Adrenal gland (tissue), 12 donors: ENCODE results near the gene HAP1. TPM values are rescaled to one million over a fixed set of nuclear protein-coding genes. Genes with fewer than 3 reads are reported as not detected.

Experiments
- DNase-seq, 7 donors: peaks; one replicate each; pipeline ENCODE4 v3.0.0-alpha.2; 2019 to 2020
- H3K27ac ChIP-seq, 5 donors: fragments of 200-600 bp; sonication (generic) in 4 of 5; 1 replicate in 3 of 5; 2 replicates in 2 of 5; pipeline versions ENCODE4 v1.5.1 to v1.8.0; 2016 to 2020; ENCODE audit warnings: mild to moderate bottlenecking in 1 of 5
- H3K27me3 ChIP-seq: fragments of 200-600 bp; 2 replicates; pipeline ENCODE4 v1.8.0; 2021
- H3K36me3 ChIP-seq, 2 donors: fragments of 200-600 bp; replicated peaks in 1 of 2; 1 replicate in 1 of 2; 2 replicates in 1 of 2; pipeline versions ENCODE4 v1.5.1 to v1.8.0; 2018 to 2022
- H3K4me1 ChIP-seq, 2 donors: fragments of 200-600 bp; replicated peaks in 1 of 2; 1 replicate in 1 of 2; 2 replicates in 1 of 2; pipeline versions ENCODE4 v1.5.1 to v1.8.0; 2018 to 2021
- H3K4me3 ChIP-seq, 4 donors: fragments of 200-600 bp; sonication (generic) in 3 of 4; one replicate each; pipeline ENCODE4 v1.5.1; 2016 to 2018
- H3K9me3 ChIP-seq, 3 donors: fragments of 200-600 bp; sonication (generic) in 1 of 3; replicated peaks in 1 of 3; 1 replicate in 2 of 3; 2 replicates in 1 of 3; pipeline versions ENCODE4 v1.5.1 to v1.8.0; 2016 to 2021
- CTCF ChIP-seq, 6 experiments: fragments of 450-650 bp in 4 of 6; fragments of 200-600 bp in 2 of 6; sonication (generic) in 1 of 6; IDR thresholded peaks; 1 replicate in 5 of 6; 2 replicates in 1 of 6; pipeline versions ENCODE4 v1.5.1 to v1.8.0; 2016 to 2021; ENCODE audit warnings: antibody characterized with exemption in 6 of 6, mild to moderate bottlenecking in 2 of 6, moderate library complexity in 1 of 6
- POLR2A ChIP-seq, 2 donors: fragments of 450-650 bp; IDR thresholded peaks; one replicate each; pipeline ENCODE4 v1.6.1; 2017; ENCODE audit warnings: antibody characterized with exemption in 2 of 2, mild to moderate bottlenecking in 2 of 2, moderate library complexity in 1 of 2
- WGBS, 4 donors: extraction: QIAGEN DNeasy Blood & Tissue Kit in 2 of 4; methylation state at CpG; one replicate each; pipeline versions ENCODE4 v1.1.5 to v1.1.7; 2013 to 2017; 5-methylcytosine and 5-hydroxymethylcytosine counted together
- intact Hi-C, 2 donors: fragments of 100-400 bp; cut with DNase I; formaldehyde crosslinking; loops; one replicate each; pipeline versions ENCODE4 v1.14.1 to v1.15.0; 2022 to 2023
- polyA plus RNA-seq, 3 donors: library from polyadenylated mRNA; stranded (reverse); fragments of 200-250 nt in 2 of 3; fragments of 350-450 nt in 1 of 3; fragmentation: Illumina TruSeq in 1 of 3; extraction: RNeasy Lipid Tissue Mini Kit (QIAGEN cat#74804) in 1 of 3; gene quantifications; one replicate each; pipeline ENCODE4 v1.2.3, GENCODE V29; 2013 to 2014
- total RNA-seq, 9 donors: library from RNA; depleted of rRNA in 4 of 9; stranded (reverse); fragments of >200 nt in 4 of 9; fragments of 120-200 nt in 1 of 9; fragmentation: NEBNext Ultra II Directional in 1 of 9; extraction: Animal tissue kit (Norgen Biotek cat#: 25700) in 1 of 9; gene quantifications; one replicate each; pipeline versions ENCODE4 v1.1.0 to v1.2.4, GENCODE V29; 2013 to 2023
- donor health status: healthy with polysubstance abuse.
- donor health status: Bipolar disorder and iron deficiency.
- donor health status: DM: yes; HTN: yes; CAD: no.
- donor health status: DM: no; HTN: no; CAD: no.
- donor health status: DM: no; HTN: no; CAD: no.
- donor health status: DM: yes; HTN: yes; CAD: no.

HAP1 gene
- total and polyA plus RNA-seq, 12 donors = 0.17 to 2.8 (median 0.65) TPM; not detected in 1

GRCh38 chr17:41772218-41772585 is 37.8 kb upstream of the HAP1 start:
- no peak overlapping the region for H3K4me3 ChIP-seq
- H3K9me3 ChIP-seq = no peaks in the 10 kb centered on the region
- no peak for DNase-seq
- intact Hi-C loops = no loop called here
- no peak for TF ChIP-seq POLR2A (IDR thresholded peaks at IDR 0.05)
- no peak for TF ChIP-seq CTCF (IDR thresholded peaks at IDR 0.05)
- no peak overlapping the region for H3K27ac ChIP-seq
- H3K27me3 ChIP-seq = no peaks in the 10 kb centered on the region
- H3K4me1 ChIP-seq = peaks cover 4 to 11% of the 10 kb centered on the region in 2 donors
- WGBS, 4 donors = 87 to 100% (median 96%) methylated on average over 4 of the region's 4 CpGs; no CpG with 5 or more reads in 1 of the 4 donors
- peaks cover 0 to 31% of the 10 kb centered on the region in 2 donors for H3K36me3 ChIP-seq

DNA sequence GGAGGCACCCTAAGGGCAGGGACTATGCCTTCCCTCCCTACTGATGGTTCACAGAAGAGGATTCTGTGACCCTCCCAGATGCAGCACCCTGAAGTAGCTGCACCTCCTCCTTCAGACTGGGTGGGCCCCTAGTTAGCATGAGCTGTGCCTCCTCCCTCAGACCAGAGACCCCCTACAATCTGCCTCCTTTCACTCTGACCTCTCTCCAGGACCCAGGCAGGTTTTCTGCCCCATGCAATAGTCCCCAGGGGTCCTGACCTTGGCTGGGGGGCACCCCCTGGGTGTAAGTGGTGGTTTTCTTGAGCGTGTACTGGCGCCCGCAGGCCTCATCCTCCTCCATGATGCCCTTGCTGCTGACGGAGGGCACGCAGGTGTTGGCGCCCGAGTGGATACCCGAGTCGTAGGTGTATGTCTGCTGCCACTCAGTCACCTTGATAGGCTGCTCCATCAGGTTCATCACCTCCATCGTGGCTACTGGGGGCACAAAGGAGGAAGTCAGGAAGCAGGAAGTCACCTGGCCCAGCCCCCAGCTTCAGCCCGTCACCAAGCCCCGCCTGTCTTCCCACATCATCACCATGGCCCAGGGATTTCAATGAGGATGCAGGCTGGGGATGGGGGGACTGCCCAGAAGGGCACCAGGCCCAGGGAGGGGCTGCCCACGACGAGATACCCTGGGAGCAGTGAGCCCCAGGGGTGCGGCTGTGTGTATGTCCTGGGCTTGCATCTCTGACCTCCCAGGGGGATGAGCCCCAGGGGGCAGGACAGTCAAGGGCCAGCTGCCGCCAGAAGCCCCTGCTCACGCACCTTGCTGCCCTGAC is 37.2 kb upstream of the HAP1 start:
- H3K4me1 ChIP-seq = peaks cover 4 to 6% of the 10 kb centered on the region in 2 donors
- H3K27ac ChIP-seq = no peak overlapping the region
- peaks cover 0 to 31% of the 10 kb centered on the region in 2 donors for H3K36me3 ChIP-seq
- no peaks in the 10 kb centered on the region for H3K9me3 ChIP-seq
- WGBS, 4 donors = 83 to 89% (median 87%) methylated on average over 8 to 17 of the region's 17 CpGs
- TF ChIP-seq CTCF (IDR thresholded peaks at IDR 0.05) (no peak), POLR2A (IDR thresholded peaks at IDR 0.05) (no peak)
- H3K4me3 ChIP-seq = no peak overlapping the region
- H3K27me3 ChIP-seq = no peaks in the 10 kb centered on the region
- no peak for DNase-seq
- intact Hi-C loops = no loop called here

- 63 to 78% (median 78%) methylated on average over 2 to 3 of the region's 3 CpGs for WGBS, 4 donors
- H3K27me3 ChIP-seq = no peaks in the 10 kb centered on the region
- peaks cover 0 to 45% of the 10 kb centered on the region in 2 donors for H3K36me3 ChIP-seq
- H3K9me3 ChIP-seq = no peaks in the 10 kb centered on the region
- peaks cover 0 to 3% of the 10 kb centered on the region in 2 donors for H3K4me1 ChIP-seq
- DNase-seq = no peak
- intact Hi-C loops = no loop called here
- no peak overlapping the region for H3K27ac ChIP-seq
- H3K4me3 ChIP-seq = no peak overlapping the region
- TF ChIP-seq POLR2A (IDR thresholded peaks at IDR 0.05) (no peak), CTCF (IDR thresholded peaks at IDR 0.05) (no peak)
Measured at GRCh38 chr17:41769985-41770384, 35.5 kb upstream of the HAP1 start.

GRCh38 chr17:41769346-41769862 is 35.0 kb upstream of the HAP1 start:
- peaks cover 0 to 1% of the 10 kb centered on the region in 2 donors for H3K4me1 ChIP-seq
- H3K36me3 ChIP-seq = peaks cover 0 to 51% of the 10 kb centered on the region in 2 donors
- H3K4me3 ChIP-seq = no peak overlapping the region
- no peak overlapping the region for H3K27ac ChIP-seq
- no peaks in the 10 kb centered on the region for H3K27me3 ChIP-seq
- WGBS, 4 donors = 80 to 100% (median 87%) methylated on average over 1 to 16 of the region's 16 CpGs
- intact Hi-C loops = no loop called here
- DNase-seq = no peak
- H3K9me3 ChIP-seq = no peaks in the 10 kb centered on the region
- no peak for TF ChIP-seq POLR2A (IDR thresholded peaks at IDR 0.05)
- no peak for TF ChIP-seq CTCF (IDR thresholded peaks at IDR 0.05)
